HCT116 (cell line): ENCODE measurements around the gene MBD3. TPM values are rescaled to one million over a fixed set of nuclear protein-coding genes. Genes with fewer than 3 reads are reported as not detected.

Source experiments
- ATAC-seq: fragments of 200-7000 bp; cut with Tn5 transposase; 2 replicates; pipeline ENCODE4 v1.9.1; 2020; ENCODE audit warnings: mild to moderate bottlenecking, moderate library complexity
- BruUV-seq: library from RNA; stranded (reverse); fragments of 400-500 nt; replicated peaks from 2 replicates; lab custom pipeline; 2021; lab: Mats Ljungman, UMichigan
- CTCF ChIA-PET: fragments of 300-600 bp; sonication (Branson Sonifier 250); formaldehyde crosslinking; loops from one replicate; lab custom pipeline; 2021; ENCODE audit warnings: antibody characterized with exemption; lab: Charles Lee
- POLR2A ChIA-PET: fragments of 300-600, 350-600 bp; sonication (Branson Sonifier 250); formaldehyde crosslinking; loops from one replicate; lab custom pipeline; 2021; ENCODE audit warnings: antibody characterized with exemption; lab: Charles Lee
- RAD21 ChIA-PET, 2 experiments: fragments of 300-600 bp; sonication (Branson Sonifier 250); formaldehyde crosslinking; loops; one replicate each; lab custom pipeline; 2023; ENCODE audit warnings: low total read pairs in 2 of 2; ENCODE audit not compliant: uncharacterized antibody in 2 of 2, unreplicated experiment in 2 of 2, low non-redundant PET in 1 of 2; lab: Charles Lee
- DNase-seq: peaks from one replicate; pipeline ENCODE4 v3.0.0-alpha.2; 2010; ENCODE audit warnings: low read depth, low spot score
- H2AFZ ChIP-seq: fragments of 200-600 bp; shearing (Covaris generic), sonication (generic); 2 replicates; pipeline ENCODE4 v1.6.1; 2017; ENCODE audit warnings: low read depth, mixed run types, mixed read lengths, antibody characterized with exemption, low read length; ENCODE audit not compliant: poor library complexity, severe bottlenecking
- H3K27ac ChIP-seq: 2 replicates; pipeline ENCODE4 v1.5.1; 2012; ENCODE audit warnings: low read depth, low read length
- H3K27me3 ChIP-seq: fragments of 200-600 bp; sonication (generic); 2 replicates; pipeline ENCODE4 v1.6.1; 2016; ENCODE audit warnings: mixed run types, low read length, mixed read lengths; ENCODE audit not compliant: insufficient read depth
- H3K36me3 ChIP-seq, 2 experiments: fragments of 200-500 bp in 1 of 2; fragments of 200-600 bp in 1 of 2; sonication (Bioruptor generic) in 1 of 2; sonication (generic) in 1 of 2; 2 replicates each; pipeline versions ENCODE4 v1.5.1 to v1.6.1; 2014 to 2016; ENCODE audit warnings: low read length in 2 of 2, inconsistent platforms in 1 of 2, mixed read lengths in 1 of 2, mixed run types in 1 of 2; ENCODE audit not compliant: insufficient read depth in 2 of 2, control insufficient read depth in 1 of 2
- H3K4me1 ChIP-seq, 2 experiments: fragments of 200-600 bp in 1 of 2; sonication (generic) in 1 of 2; 2 replicates each; pipeline versions ENCODE4 v1.5.1 to v1.6.1; 2012 to 2017; ENCODE audit warnings: low read length in 2 of 2, inconsistent platforms in 1 of 2, mild to moderate bottlenecking in 1 of 2, mixed read lengths in 1 of 2, mixed run types in 1 of 2, moderate library complexity in 1 of 2; ENCODE audit not compliant: insufficient read depth in 2 of 2, control insufficient read depth in 1 of 2
- H3K4me2 ChIP-seq: fragments of 200-600 bp; sonication (generic); 2 replicates; pipeline ENCODE4 v1.6.1; 2017; ENCODE audit warnings: mixed run types, low read length, mixed read lengths
- H3K4me3 ChIP-seq, 2 experiments: fragments of 200-600 bp in 1 of 2; sonication (generic) in 1 of 2; replicated peaks in 1 of 2; 2 replicates each; pipeline ENCODE4 v1.5.1; 2011 to 2016; ENCODE audit warnings: low read length in 2 of 2, control low read depth in 1 of 2, low read depth in 1 of 2, mild to moderate bottlenecking in 1 of 2, mixed read lengths in 1 of 2, mixed run types in 1 of 2
- H3K79me2 ChIP-seq: fragments of 200-600 bp; sonication (generic); 2 replicates; pipeline ENCODE4 v1.6.1; 2017; ENCODE audit warnings: mild to moderate bottlenecking, mixed run types, low read length, moderate library complexity, mixed read lengths; ENCODE audit not compliant: insufficient read depth
- H3K9ac ChIP-seq: fragments of 200-600 bp; sonication (generic); 2 replicates; pipeline ENCODE4 v1.6.1; 2016; ENCODE audit warnings: low read length, mixed read lengths
- H3K9me2 ChIP-seq: fragments of 200-600 bp; sonication (generic), shearing (Covaris generic); 2 replicates; pipeline ENCODE4 v1.6.1; 2017; ENCODE audit warnings: mixed run types, mild to moderate bottlenecking, moderate library complexity; ENCODE audit not compliant: insufficient read depth
- H3K9me3 ChIP-seq, 2 experiments: fragments of 200-500 bp in 1 of 2; fragments of 200-600 bp in 1 of 2; sonication (Bioruptor generic) in 1 of 2; sonication (generic) in 1 of 2; 2 replicates each; pipeline ENCODE4 v1.6.1; 2014 to 2017; ENCODE audit warnings: low read length in 2 of 2, mixed read lengths in 2 of 2, inconsistent platforms in 1 of 2, low read depth in 1 of 2, mild to moderate bottlenecking in 1 of 2, mixed run types in 1 of 2, moderate library complexity in 1 of 2; ENCODE audit not compliant: control insufficient read depth in 1 of 2, insufficient read depth in 1 of 2
- H4K20me1 ChIP-seq: fragments of 200-600 bp; sonication (generic), shearing (Covaris generic); 2 replicates; pipeline ENCODE4 v1.6.1; 2017; ENCODE audit warnings: mixed run types, mild to moderate bottlenecking, moderate library complexity; ENCODE audit not compliant: insufficient read depth
- CEBPB ChIP-seq: IDR thresholded peaks from 2 replicates; pipeline ENCODE4 v1.6.1; 2012; ENCODE audit warnings: low read depth
- ELF1 ChIP-seq: IDR thresholded peaks from 2 replicates; pipeline ENCODE4 v1.6.1; 2012; ENCODE audit warnings: low read depth, borderline replicate concordance
- EZH2 ChIP-seq: fragments of 200-600 bp; sonication (generic); IDR thresholded peaks from 2 replicates; pipeline ENCODE4 v1.6.1; 2017; ENCODE audit warnings: antibody characterized with exemption, mixed run types
- POLR2A ChIP-seq: IDR thresholded peaks from 2 replicates; pipeline ENCODE4 v1.7.0; 2011; ENCODE audit warnings: borderline replicate concordance; ENCODE audit not compliant: insufficient read depth, insufficient read length; ENCODE audit errors: extremely low read depth
- SP1 ChIP-seq: IDR thresholded peaks from 2 replicates; pipeline ENCODE4 v1.6.1; 2012; ENCODE audit warnings: low read depth
- ZBTB33 ChIP-seq: IDR thresholded peaks from 2 replicates; pipeline ENCODE4 v1.6.1; 2011; ENCODE audit warnings: mild to moderate bottlenecking, low read length, moderate library complexity; ENCODE audit not compliant: insufficient replicate concordance; ENCODE audit errors: extremely low read depth
- intact Hi-C: fragments of 100-400 bp; cut with micrococcal nuclease; formaldehyde crosslinking; loops from 2 replicates; pipeline ENCODE4 v1.10.0; 2022
- total RNA-seq: library from RNA; stranded (reverse); gene quantifications from one replicate; pipeline ENCODE4 v1.2.1, GENCODE V29; 2021; ENCODE audit not compliant: unreplicated experiment

The MBD3 gene
- total RNA-seq, 1 experiment from 2014 or later, result 85.7 TPM

- peaks cover 23% of the 10 kb centered on the region for H3K79me2 ChIP-seq
- TF ChIP-seq EZH2, result no peak
- no peak for TF ChIP-seq ZBTB33
- TF ChIP-seq SP1, result no peak
- no peak for TF ChIP-seq POLR2A
- TF ChIP-seq CEBPB, result no peak
- no peak for TF ChIP-seq ELF1
- H3K9me2 ChIP-seq, result no peaks in the 10 kb centered on the region
- no peak for DNase-seq
- no TSS peak for BruUV-seq
- ChIA-PET RAD21 (no interaction called here), POLR2A (no interaction called here), CTCF (no interaction called here)
- H3K9ac ChIP-seq, result no peak overlapping the region
- ATAC-seq, result no peak
- no peak overlapping the region for H3K27ac ChIP-seq
- intact Hi-C loops, result no loop called here
- H3K4me1 ChIP-seq, result no peaks in the 10 kb centered on the region
- H3K9me3 ChIP-seq, result no peaks in the 10 kb centered on the region
- H3K4me3 ChIP-seq, result no peak overlapping the region
- peaks cover 0 to 9% of the 10 kb centered on the region in 2 experiments; a peak in 1 of 4 replicates for H3K36me3 ChIP-seq
- H4K20me1 ChIP-seq, result no peaks in the 10 kb centered on the region
- no peaks in the 10 kb centered on the region for H3K27me3 ChIP-seq
- no peak overlapping the region for H3K4me2 ChIP-seq
- H2AFZ ChIP-seq, result no peak overlapping the region
Measured at GRCh38 chr19:1556390-1557070, 36.1 kb downstream of the MBD3 start.
